Activated CD4-positive, alpha-beta T cell treated with anti-CD3 and anti-CD28 coated beads, Interleukin-2, amount 50 U/mL, for 48 hours (primary cell): ENCODE data around the gene B4GALT3.

Experiments used
- DNase-seq, 2 experiments: peaks; one replicate each; pipeline ENCODE4 v3.0.0-alpha.2; 2020

B4GALT3 gene

GRCh38 chr1:161201836-161202712, 24.8 kb upstream of the B4GALT3 start, which contains the start of gene NDUFS2:
TSS of gene NDUFS2 (plus strand) at chr1:161202367. CDS start at chr1:161202386, 19 bp downstream.
- DNase-seq = peak; percentile 93 to 96

DNA sequence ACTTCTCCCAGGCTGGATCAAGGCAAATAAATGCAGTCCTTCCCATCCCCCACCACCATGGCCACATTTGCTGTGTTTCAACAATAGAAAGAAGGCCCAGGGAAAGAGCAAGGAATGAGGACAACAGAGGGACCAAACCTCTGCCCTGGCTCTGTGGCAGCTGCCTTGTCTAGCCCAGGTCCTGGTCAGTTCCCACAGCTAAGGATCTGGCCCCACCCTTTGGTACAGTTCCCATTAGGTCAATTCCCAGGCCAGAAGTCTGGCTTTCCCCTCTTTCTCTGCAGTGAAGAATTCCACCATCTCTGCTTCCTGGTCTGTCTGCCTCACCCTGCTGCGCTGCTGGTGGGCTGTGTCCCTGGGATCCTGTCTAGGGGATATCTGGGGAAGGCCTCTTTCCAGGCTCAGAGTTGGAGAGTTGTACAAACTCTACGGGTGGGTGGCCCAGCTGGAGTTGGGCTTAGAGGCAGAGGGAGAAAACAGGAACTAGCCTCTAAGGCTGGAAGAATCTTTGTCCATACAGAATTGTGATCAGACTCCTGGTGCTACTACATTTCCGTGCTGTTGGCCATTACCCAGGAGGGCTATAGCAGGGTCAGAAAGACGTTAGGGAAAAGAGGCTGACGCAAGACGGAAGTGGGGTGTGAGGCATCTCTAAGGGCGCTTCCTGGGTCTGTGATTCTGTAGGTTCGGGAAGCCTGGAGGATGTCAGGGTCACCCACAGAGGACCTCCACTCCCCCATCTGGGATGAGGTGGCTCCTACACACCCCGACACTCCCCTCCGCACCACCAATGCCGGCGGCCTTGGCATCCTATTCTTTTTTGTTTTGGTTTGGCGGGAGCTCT, 23.9 kb upstream of the B4GALT3 start:
- no peak for DNase-seq

- DNase-seq = no peak
Measured at GRCh38 chr1:161200421-161200991, 23.2 kb upstream of the B4GALT3 start.

GRCh38 chr1:161199506-161200139, 22.3 kb upstream of the B4GALT3 start:
- no peak for DNase-seq

DNA sequence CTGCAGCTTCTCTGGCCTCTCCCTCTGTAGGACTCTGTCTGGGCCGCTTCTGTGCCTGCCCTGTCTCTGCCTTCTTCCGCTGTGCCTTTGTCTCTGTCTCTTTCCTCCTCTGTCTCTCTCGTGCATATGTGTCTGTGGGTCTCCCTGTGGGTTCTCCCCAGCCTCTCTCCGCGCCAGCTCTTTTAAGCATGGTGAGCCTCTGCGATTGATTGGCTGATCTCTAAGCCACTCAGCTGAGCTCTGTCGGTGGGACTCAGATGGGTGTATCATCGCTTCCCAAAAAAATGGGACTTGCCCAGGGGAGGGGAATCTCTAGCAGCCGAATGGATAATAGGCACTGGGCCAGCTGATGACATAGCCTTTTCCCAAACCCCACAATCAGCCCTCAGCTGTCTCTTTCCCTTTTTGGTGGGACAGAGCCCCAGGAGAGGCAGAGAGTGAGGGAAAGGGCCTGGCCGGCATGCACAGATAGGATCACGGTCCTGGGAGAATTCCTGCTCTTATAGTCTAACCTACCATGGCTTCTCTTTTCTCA, 21.7 kb upstream of the B4GALT3 start, which contains the start of gene ADAMTS4:
Gene ADAMTS4, minus strand, starts transcription at position 158 of the 535 bp plus-strand sequence. CDS start 427 bp downstream, outside the sequence.
- DNase-seq = no peak

- no peak for DNase-seq
Measured at GRCh38 chr1:161198194-161198896, 21.0 kb upstream of the B4GALT3 start.

- no peak for DNase-seq
Measured at GRCh38 chr1:161197560-161198193, 20.4 kb upstream of the B4GALT3 start.

DNA sequence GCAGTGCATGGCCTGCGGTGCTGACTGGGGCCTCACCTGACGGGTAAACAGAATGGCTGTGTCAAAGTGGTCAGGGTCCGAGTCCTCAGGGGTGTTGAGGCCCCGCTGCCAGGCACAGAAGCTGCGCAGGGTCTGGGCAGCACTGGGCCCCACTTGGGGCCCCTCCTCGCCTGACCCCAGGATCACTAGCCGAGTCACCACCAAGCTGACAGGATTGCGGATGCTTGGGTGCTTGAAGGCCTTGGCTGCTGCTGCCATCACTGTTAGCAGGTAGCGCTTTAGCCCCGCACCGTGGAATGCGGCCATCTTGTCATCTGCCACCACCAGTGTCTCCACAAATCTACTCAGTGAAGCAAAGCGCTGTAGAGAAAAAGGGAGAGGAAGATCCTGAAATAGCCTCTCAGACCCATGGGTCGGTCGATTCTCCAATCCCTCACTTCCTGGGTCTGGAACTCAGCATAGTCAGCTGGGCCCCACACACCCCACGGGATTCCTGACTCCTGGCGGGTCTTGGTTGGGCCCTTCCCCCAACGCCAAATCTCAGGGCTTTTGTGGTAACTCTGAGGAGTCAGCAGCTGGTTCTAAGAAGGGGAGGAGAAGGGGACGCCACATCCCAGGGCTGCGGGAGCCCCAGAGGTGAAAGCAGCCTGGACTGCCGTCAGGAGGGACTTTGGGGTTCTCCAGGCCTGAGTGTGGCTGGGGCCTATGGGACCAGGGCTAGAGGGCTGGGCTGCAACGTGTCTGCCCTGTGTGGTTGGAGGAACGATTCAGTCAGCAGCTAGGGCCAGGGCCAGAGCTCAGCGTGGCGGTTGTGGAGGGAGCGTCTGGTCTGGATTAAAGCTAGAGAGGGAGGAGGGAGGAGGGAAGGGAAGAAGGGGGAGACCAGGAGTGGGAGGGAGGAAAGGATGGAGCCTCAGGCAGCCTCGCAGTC, 19.5 kb upstream of the B4GALT3 start:
- DNase-seq = no peak

- DNase-seq = no peak
Measured at GRCh38 chr1:161196111-161196510, 18.8 kb upstream of the B4GALT3 start.

DNA sequence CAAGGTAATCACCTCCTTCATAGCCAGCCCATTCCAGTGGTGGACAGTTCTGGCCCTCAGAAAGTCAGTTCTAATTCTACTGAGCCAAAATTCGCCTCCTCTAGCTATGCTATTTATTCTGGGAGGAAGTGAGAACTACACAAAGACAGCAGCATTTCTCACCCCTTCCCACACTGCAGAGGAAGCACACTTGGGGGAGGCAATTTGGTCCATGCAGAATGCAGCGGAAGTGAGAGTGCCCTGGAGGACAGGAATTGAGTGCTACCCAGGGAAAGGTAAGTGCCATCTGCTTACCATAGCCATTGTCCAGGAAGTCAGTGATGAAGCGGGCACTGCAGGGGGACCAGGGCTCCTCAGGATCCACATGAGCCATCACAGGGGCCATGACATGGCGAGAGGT, 17.9 kb upstream of the B4GALT3 start:
- DNase-seq = no peak

GRCh38 chr1:161193561-161194235, 16.4 kb upstream of the B4GALT3 start:
- DNase-seq = no peak

DNA sequence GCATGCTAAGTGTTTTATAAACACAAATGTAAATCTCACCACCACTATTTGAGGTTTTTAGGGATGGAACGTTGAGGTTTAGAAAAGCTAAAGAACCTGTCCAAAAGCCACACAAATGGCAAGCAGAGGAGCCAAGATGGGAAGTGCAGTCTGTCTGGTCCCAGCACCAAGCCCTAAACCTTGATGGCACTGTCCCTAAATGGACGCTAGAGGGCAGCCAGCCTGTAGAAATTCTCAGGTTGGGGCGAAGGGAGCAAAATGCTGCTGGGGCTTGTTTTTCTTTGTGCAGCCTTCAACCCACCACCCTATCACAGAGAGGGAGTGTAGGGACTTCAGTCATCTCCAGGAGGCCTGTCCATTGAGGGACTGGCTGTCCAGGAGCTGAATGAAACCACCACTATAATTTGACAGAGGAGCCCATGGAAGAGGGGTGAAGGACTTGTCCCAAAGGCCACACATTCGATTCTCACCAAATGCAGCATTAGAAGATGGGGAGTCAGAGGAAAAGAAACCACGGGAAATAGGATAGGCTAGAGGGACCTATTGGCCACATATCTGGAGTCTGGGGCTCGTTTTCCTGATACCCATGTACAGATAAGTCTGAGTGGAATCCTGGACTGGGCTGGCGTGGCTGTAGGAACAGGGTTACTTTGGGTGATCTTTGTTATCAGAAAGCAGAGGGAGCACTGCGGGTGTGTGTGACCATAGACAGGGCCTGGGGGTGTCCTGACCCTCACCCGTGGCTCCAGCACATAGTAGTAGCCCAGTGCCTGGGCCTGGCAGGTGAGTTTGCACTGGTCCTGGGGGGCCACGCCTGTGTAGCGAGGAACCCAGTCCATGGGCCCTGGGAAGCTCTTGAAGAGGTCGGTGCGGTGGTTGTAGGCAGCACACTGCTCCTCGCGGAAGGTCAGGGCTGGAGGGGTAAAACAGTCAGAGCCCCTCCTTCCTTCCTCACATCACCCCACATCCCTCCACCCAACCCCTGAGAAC, 15.5 kb upstream of the B4GALT3 start:
- peak; percentile 62 to 73 for DNase-seq

- DNase-seq = no peak
Measured at GRCh38 chr1:161191971-161192370, 14.7 kb upstream of the B4GALT3 start.

DNA sequence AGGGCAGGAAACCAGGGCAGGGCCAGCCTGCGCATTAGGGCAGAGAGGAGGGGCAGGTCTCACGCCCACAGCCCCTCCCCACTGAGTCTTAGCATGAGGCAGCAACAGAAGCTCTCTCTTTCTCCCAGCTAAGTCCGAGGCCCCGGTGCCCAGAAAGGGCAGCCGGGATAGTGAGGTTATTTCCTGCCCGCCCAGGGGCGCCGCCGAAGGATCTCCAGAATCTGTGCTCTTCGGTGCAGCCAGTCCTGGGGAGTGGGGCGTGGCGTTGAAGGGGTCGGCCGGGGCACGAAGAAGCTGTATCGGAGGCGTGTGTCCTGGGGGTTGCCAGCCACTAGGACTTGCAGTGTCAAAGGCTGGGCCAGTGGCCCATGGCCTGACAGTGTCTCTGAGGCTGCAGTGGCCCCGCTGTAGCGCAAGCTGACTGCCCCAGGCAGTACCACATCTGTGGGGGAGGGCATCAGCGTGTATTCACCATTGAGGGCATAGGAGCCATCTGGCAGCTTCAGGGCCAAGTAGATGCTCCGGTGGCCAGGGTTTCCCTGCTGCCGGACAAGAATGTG, 13.7 kb upstream of the B4GALT3 start:
- DNase-seq = no peak

- no peak for DNase-seq
Measured at GRCh38 chr1:161189036-161189435, 11.7 kb upstream of the B4GALT3 start.

DNA sequence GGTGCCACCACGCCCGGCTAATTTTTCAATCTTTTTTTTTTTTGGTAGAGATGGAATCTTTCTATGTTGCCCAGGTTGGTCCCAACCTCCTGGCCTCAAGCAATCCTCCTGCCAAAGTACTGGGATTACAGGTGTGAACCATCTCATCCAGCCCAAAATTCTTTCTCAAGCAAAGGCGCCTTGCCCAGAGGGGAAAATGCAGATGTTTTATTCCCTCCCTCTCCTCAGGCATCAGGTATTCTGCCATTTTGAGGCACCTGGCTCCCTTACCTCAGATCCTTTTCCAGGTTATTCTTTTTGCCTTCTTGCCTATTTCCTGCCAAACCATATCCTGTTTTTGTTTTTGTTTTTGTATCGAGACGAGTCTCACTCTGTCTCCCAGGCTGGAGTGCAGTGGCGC, 11.1 kb upstream of the B4GALT3 start:
- DNase-seq = no peak

- DNase-seq = no peak
Measured at GRCh38 chr1:161187311-161187710, 10.0 kb upstream of the B4GALT3 start.
